ENCODE measurements around the gene GARIN5A. TPM values are rescaled to one million over a fixed set of nuclear protein-coding genes. Genes with fewer than 3 reads are reported as not detected.
"Not testable (repeated sequence)": the region's sequence is repeated elsewhere in the genome, so short reads cannot be mapped to it uniquely, and the experiment has no call there.

GARIN5A gene
- total RNA-seq, 1 donor from 2014 or later, result 1.9 TPM

DNA sequence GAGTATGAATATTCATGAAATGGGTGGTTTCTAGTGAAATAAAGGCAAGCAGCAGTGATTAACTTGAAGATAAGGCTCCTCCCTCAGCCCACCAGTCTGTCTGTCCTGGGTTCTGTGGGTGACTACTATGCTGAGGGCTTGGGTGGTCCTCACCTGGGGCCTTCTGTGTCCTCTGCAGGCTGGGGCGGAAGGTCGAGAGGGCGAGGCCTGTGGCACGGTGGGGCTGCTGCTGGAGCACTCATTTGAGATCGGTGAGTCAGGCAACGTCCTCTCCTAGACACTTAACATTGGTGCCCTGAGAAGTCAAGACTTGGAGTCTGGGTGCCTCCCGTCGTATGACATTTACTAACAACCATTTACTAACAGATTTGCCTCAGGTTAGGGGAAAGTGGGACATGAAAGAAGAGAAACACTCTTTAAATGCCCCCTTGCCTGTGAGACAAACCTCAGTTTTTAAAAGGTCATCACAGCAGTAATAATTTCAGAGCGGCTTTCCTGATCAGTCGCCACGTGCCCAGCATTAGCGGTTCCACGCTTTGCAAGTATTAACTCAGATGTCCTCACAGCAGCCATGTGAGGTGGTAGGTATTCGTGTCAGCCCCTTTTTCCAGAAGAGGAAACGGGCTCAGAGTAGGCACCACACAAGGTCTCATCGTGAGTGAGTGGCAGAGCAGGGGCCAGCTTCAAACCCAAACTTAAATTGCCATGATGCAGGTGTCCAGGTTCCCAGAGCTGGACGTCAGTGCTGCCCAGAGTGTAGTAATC is 1.3 kb upstream of the GARIN5A start:
- TF ChIP-seq, protein P1, sequence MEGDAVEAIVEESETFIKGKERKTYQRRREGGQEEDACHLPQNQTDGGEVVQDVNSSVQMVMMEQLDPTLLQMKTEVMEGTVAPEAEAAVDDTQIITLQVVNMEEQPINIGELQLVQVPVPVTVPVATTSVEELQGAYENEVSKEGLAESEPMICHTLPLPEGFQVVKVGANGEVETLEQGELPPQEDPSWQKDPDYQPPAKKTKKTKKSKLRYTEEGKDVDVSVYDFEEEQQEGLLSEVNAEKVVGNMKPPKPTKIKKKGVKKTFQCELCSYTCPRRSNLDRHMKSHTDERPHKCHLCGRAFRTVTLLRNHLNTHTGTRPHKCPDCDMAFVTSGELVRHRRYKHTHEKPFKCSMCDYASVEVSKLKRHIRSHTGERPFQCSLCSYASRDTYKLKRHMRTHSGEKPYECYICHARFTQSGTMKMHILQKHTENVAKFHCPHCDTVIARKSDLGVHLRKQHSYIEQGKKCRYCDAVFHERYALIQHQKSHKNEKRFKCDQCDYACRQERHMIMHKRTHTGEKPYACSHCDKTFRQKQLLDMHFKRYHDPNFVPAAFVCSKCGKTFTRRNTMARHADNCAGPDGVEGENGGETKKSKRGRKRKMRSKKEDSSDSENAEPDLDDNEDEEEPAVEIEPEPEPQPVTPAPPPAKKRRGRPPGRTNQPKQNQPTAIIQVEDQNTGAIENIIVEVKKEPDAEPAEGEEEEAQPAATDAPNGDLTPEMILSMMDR (conservative IDR thresholded peaks at IDR 0.05), result no peak
- DNase-seq (ENCODE audit: extremely low spot score, unreplicated experiment), result no peak
- Mint-ChIP-seq H3K9me3 (no peaks in the 10 kb centered on the region), H3K27ac (peak overlapping the region; percentile 99), H3K4me1 (ENCODE audit: unreplicated experiment) (peaks cover 12% of the 10 kb centered on the region), H3K36me3 (peaks cover 18% of the 10 kb centered on the region), H3K27me3 (peaks cover 3% of the 10 kb centered on the region), H3K4me3 (peak overlapping the region; percentile 99)

DNA sequence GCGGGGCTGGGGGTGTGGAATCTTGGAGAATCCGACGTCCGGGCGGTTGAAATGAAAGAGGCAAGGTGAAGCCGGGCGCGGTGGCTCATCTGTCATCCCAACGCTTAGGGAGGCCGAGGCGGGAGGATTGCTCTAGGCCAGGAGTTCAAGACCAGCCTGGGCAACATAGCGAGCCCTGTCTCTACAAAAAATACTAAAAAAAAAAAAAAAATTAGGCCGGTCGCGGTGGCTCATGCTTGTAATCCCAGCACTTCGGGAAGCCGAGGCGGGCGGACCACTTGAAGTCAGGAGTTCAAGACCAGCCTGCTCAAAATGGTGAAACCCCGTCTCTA is 225 bp upstream of the GARIN5A start:
- Mint-ChIP-seq H3K4me1 (ENCODE audit: unreplicated experiment) (peaks cover 12% of the 10 kb centered on the region), H3K27me3 (peaks cover 3% of the 10 kb centered on the region), H3K9me3 (no peaks in the 10 kb centered on the region), H3K27ac (peak overlapping the region; percentile 99), H3K4me3 (peak overlapping the region; percentile 99), H3K36me3 (peaks cover 18% of the 10 kb centered on the region)
- DNase-seq (ENCODE audit: extremely low spot score, unreplicated experiment), result no peak
- TF ChIP-seq, protein P1 (conservative IDR thresholded peaks at IDR 0.05), result no peak

DNA sequence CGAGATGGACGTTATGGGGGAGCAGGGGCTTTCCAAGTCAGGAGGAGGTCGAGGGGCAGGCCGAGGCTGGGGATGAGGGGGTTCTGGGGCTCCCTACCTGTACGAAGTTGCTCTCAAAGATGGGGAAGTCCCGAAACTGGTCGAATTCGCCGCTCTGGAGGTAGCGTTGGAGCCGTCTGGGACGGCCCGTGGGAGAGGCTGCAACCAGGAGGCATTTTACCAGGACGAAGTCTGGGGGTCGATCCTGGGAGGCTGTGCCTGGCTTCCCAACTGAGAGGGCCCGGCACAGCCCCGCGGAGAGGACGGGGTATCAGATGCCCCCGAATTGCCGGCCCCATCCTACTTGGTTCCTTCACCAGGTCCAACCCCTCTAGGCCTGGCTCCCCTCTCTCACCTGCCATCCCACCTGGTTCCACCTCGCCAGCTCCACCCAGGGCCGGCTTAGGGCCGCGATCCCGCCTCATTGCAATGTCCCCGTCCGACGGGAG is 868 bp downstream of the GARIN5A start:
- no peak for DNase-seq (ENCODE audit: extremely low spot score, unreplicated experiment)
- Mint-ChIP-seq H3K4me1 (ENCODE audit: unreplicated experiment) (peaks cover 12% of the 10 kb centered on the region), H3K36me3 (peaks cover 18% of the 10 kb centered on the region), H3K9me3 (no peaks in the 10 kb centered on the region), H3K27me3 (peaks cover 3% of the 10 kb centered on the region), H3K4me3 (peak overlapping the region; percentile 99), H3K27ac (peak overlapping the region; percentile 99)
- TF ChIP-seq, protein P1 (conservative IDR thresholded peaks at IDR 0.05), result no peak

GRCh38 chr19:50475101-50475568 is 1.5 kb downstream of the GARIN5A start:
- H3K4me1 Mint-ChIP-seq (ENCODE audit: unreplicated experiment), result peaks cover 12% of the 10 kb centered on the region
- DNase-seq (ENCODE audit: extremely low spot score, unreplicated experiment), result no peak
- peaks cover 18% of the 10 kb centered on the region for H3K36me3 Mint-ChIP-seq
- H3K27ac Mint-ChIP-seq, result peak overlapping the region; percentile 69
- peaks cover 3% of the 10 kb centered on the region for H3K27me3 Mint-ChIP-seq
- no peaks in the 10 kb centered on the region for H3K9me3 Mint-ChIP-seq
- peak overlapping the region; percentile 76 for H3K4me3 Mint-ChIP-seq
- TF ChIP-seq, protein P1 (conservative IDR thresholded peaks at IDR 0.05), result no peak

GRCh38 chr19:50473336-50473735 is 3.3 kb downstream of the GARIN5A start:
- H3K9me3 Mint-ChIP-seq; DNase-seq (ENCODE audit: extremely low spot score, unreplicated experiment); H3K4me3 Mint-ChIP-seq; H3K27me3 Mint-ChIP-seq; H3K27ac Mint-ChIP-seq: not testable (repeated sequence)
- Mint-ChIP-seq H3K36me3 (peaks cover 14% of the 10 kb centered on the region), H3K4me1 (ENCODE audit: unreplicated experiment) (peaks cover 14% of the 10 kb centered on the region)

DNA sequence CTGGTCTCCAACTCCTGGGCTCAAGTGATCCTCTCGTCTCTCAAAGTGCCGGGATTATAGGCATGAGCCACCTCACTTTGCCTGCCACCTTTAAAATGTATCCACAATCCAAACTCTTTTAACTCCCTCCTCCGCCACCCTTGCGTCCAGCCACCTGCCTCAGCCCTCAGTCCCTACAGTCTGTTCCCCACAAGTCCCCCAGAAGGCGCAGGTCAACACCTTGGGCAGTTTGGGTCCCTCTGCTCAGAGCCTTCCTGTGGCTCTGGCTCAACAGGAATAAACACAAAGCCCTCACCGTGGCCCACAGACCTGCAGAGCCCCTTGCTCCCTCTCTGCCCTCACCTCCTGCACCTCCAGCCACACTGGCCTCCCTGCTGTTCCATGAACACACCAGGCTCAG is 7.8 kb downstream of the GARIN5A start:
- no peaks in the 10 kb centered on the region for H3K27me3 Mint-ChIP-seq
- H3K27ac Mint-ChIP-seq, result peak overlapping the region; percentile 34
- TF ChIP-seq, protein P1 (conservative IDR thresholded peaks at IDR 0.05), result no peak
- H3K4me3 Mint-ChIP-seq, result no peak overlapping the region
- no peaks in the 10 kb centered on the region for H3K9me3 Mint-ChIP-seq
- H3K4me1 Mint-ChIP-seq (ENCODE audit: unreplicated experiment), result peaks cover 8% of the 10 kb centered on the region
- H3K36me3 Mint-ChIP-seq, result no peaks in the 10 kb centered on the region
- no peak for DNase-seq (ENCODE audit: extremely low spot score, unreplicated experiment)

Measured in type B pancreatic cell (in vitro differentiated cells).